Mucosa of rectum (tissue), 2 donors: ENCODE results near the gene PGAM5.

Source experiments
- H3K27ac ChIP-seq, 2 donors: one replicate each; pipeline ENCODE4 v1.7.0; 2013; ENCODE audit warnings: inconsistent platforms in 2 of 2, low read depth in 2 of 2, low read length in 2 of 2
- H3K27me3 ChIP-seq, 2 donors: one replicate each; pipeline ENCODE4 v1.7.0; 2013; ENCODE audit warnings: low read length in 2 of 2; ENCODE audit not compliant: control insufficient read depth in 2 of 2, insufficient read depth in 2 of 2
- H3K36me3 ChIP-seq, 2 donors: one replicate each; pipeline ENCODE4 v1.7.0; 2013; ENCODE audit warnings: low read length in 2 of 2; ENCODE audit not compliant: control insufficient read depth in 2 of 2, insufficient read depth in 2 of 2
- H3K4me1 ChIP-seq, 2 donors: one replicate each; pipeline ENCODE4 v1.7.0; 2013; ENCODE audit warnings: low read length in 2 of 2, mild to moderate bottlenecking in 1 of 2; ENCODE audit not compliant: control insufficient read depth in 2 of 2, insufficient read depth in 2 of 2
- H3K4me3 ChIP-seq, 2 donors: one replicate each; pipeline ENCODE4 v1.7.0; 2013; ENCODE audit warnings: low read length in 2 of 2
- H3K9ac ChIP-seq, 2 donors: one replicate each; pipeline ENCODE4 v1.7.0; 2013; ENCODE audit warnings: low read length in 2 of 2, low read depth in 1 of 2, mild to moderate bottlenecking in 1 of 2
- H3K9me3 ChIP-seq, 2 donors: one replicate each; pipeline ENCODE4 v1.7.0; 2013; ENCODE audit warnings: low read length in 2 of 2; ENCODE audit not compliant: control insufficient read depth in 2 of 2
- donor health status: healthy.
- donor health status: Normal muscosa, but diverticular disease.

Gene PGAM5

GRCh38 chr12:132719141-132719953 lies 8.7 kb downstream of the PGAM5 start:
- Histone ChIP-seq H3K27me3 (no peaks in the 10 kb centered on the region), H3K36me3 (peaks cover 39 to 59% of the 10 kb centered on the region in 2 donors), H3K9ac (no peak overlapping the region), H3K27ac (no peak overlapping the region), H3K9me3 (no peaks in the 10 kb centered on the region), H3K4me3 (no peak overlapping the region), H3K4me1 (no peaks in the 10 kb centered on the region)

DNA sequence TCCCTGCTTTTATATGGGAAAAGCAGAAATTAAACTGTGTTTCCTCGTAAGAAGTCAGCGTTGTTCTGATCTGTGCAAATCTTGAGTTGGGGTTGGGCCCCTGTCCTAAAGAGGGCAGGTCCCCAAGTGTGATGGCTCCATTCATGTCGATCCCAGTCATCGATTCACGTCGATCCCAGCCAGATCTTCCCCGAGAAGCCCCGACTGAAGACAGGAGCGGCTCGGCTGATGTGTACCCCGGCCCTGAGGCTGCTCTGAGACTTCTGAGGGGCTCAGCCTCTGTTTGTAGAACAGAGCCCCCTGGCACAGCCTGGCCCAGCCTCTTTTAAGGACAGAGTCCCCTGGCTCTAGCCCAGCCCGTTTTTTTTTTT lies 9.3 kb downstream of the PGAM5 start:
- H3K36me3 ChIP-seq = peaks cover 34 to 59% of the 10 kb centered on the region in 2 donors
- H3K9me3 ChIP-seq = no peaks in the 10 kb centered on the region
- no peak overlapping the region for H3K9ac ChIP-seq

GRCh38 chr12:132720606-132721345 lies 10.1 kb downstream of the PGAM5 start:
- H3K4me3 ChIP-seq = no peak overlapping the region
- H3K27ac ChIP-seq = no peak overlapping the region
- no peak overlapping the region for H3K9ac ChIP-seq
- H3K9me3 ChIP-seq = no peaks in the 10 kb centered on the region
- no peaks in the 10 kb centered on the region for H3K27me3 ChIP-seq
- H3K36me3 ChIP-seq = peaks cover 42 to 64% of the 10 kb centered on the region in 2 donors
- H3K4me1 ChIP-seq = no peaks in the 10 kb centered on the region

More for the DNA sequence above, 9.3 kb downstream of the PGAM5 start:
- Histone ChIP-seq H3K27ac (no peak overlapping the region), H3K27me3 (no peaks in the 10 kb centered on the region), H3K4me1 (no peaks in the 10 kb centered on the region), H3K4me3 (no peak overlapping the region)

GRCh38 chr12:132723015-132723763 lies 12.5 kb downstream of the PGAM5 start:
- no peak overlapping the region for H3K27ac ChIP-seq
- peaks cover 57 to 76% of the 10 kb centered on the region in 2 donors for H3K36me3 ChIP-seq
- no peaks in the 10 kb centered on the region for H3K4me1 ChIP-seq
- no peak overlapping the region for H3K9ac ChIP-seq
- no peaks in the 10 kb centered on the region for H3K27me3 ChIP-seq
- no peak overlapping the region for H3K4me3 ChIP-seq
- H3K9me3 ChIP-seq = no peaks in the 10 kb centered on the region

- H3K4me3 ChIP-seq = no peak overlapping the region
- H3K9me3 ChIP-seq = no peaks in the 10 kb centered on the region
- no peaks in the 10 kb centered on the region for H3K4me1 ChIP-seq
- no peaks in the 10 kb centered on the region for H3K27me3 ChIP-seq
- peaks cover 58 to 80% of the 10 kb centered on the region in 2 donors for H3K36me3 ChIP-seq
- H3K9ac ChIP-seq = no peak overlapping the region
- H3K27ac ChIP-seq = no peak overlapping the region
Measured at GRCh38 chr12:132723764-132724140, 13.1 kb downstream of the PGAM5 start.

DNA sequence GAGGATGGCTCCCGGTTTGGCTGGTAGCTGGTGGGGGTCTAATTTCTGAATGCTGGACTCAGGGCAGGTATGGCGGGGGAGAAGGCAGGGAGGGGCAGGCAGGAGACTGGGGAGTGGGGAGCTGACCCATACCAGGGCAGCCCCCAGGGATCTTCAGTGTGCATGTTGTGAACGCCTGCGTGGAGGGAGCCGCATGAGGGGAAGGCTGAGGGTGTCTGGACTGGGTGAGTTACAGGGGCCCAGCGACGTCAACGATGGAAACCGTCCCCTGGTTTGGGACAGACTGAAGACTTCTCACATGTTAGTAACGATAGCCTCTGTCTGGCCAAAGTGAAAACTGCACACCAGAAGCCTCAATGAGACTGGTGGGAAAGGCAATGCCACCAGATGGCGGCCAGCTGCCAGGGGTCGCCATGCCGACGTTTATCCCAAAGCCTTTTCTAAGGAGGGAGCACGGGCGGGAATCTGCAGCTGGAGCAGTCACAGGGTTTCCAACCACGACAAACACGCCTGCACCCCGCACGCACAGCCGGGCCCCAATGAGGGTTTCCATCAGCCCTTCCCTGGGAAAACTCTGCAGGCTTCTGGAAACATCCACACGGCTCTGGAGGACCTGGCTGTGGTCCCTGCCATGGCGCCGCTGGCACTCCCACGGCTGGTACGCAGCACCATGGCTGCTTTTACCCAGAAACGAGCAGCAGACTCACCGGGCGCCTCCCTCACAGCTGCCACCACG lies 14.0 kb downstream of the PGAM5 start:
- H3K9me3 ChIP-seq = no peaks in the 10 kb centered on the region
- no peak overlapping the region for H3K4me3 ChIP-seq
- peaks cover 49 to 73% of the 10 kb centered on the region in 2 donors for H3K36me3 ChIP-seq
- H3K4me1 ChIP-seq = no peaks in the 10 kb centered on the region
- no peaks in the 10 kb centered on the region for H3K27me3 ChIP-seq
- H3K9ac ChIP-seq = no peak overlapping the region
- no peak overlapping the region for H3K27ac ChIP-seq

DNA sequence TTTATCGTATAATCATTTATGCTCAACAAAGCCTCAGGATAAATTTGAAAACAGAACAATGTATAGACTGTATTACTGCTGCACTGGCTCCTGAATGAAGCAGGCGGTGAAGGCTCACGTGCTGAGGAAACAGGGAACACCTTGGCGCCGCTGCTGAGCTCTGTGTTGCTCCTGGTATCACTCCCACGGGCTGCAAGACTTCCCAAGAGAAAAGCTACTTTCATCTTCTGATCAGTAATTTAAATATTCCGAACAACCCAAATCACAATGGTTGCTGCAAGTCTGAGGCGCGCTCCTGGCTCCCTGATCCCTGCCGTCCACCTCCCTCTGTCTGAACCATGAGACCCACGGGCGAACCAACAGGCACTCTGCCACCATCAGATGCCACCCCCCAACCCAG lies 15.7 kb downstream of the PGAM5 start:
- Histone ChIP-seq H3K4me3 (no peak overlapping the region), H3K9me3 (no peaks in the 10 kb centered on the region), H3K36me3 (peaks cover 37 to 74% of the 10 kb centered on the region in 2 donors), H3K9ac (no peak overlapping the region), H3K27me3 (no peaks in the 10 kb centered on the region), H3K27ac (no peak overlapping the region), H3K4me1 (no peaks in the 10 kb centered on the region)

DNA sequence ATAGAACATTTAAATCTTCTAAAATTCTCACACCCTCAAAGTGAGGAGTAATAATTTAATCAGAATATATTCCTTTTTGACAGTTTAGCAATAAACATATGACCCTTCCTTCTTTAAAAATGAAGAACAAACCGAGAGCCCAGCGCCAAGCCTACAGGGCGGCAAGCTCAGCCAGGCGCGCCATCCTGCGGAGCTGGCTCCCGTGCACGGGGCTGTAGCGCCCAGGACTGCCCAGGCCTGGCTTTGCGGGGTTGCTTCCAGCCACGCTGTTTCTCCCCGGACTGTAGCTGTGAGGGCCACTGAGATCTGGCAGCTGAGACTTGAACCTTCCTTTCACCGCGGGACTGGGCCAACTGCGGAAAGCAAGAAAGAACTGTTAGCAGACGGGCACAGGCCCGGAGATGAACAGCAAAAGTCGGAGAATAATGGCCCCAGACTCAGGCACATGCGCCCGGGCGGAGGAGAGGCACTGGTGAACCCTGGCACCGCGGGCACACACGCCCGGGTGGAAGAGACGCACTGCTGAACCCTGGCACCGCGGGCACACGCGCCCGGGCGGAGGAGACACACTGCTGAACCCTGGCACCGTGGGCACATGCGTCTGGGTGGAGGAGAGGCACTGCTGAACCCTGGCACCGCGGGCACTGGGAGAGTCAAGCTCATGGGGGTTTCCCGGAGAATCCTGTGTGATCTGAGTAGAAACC lies 16.6 kb downstream of the PGAM5 start:
- Histone ChIP-seq H3K4me1 (no peaks in the 10 kb centered on the region), H3K27ac (no peak overlapping the region), H3K36me3 (peaks cover 45 to 76% of the 10 kb centered on the region in 2 donors), H3K4me3 (no peak overlapping the region), H3K27me3 (no peaks in the 10 kb centered on the region), H3K9me3 (no peaks in the 10 kb centered on the region), H3K9ac (no peak overlapping the region)

- Histone ChIP-seq H3K27ac (no peak overlapping the region), H3K9me3 (no peaks in the 10 kb centered on the region), H3K4me3 (no peak overlapping the region), H3K9ac (no peak overlapping the region), H3K27me3 (no peaks in the 10 kb centered on the region), H3K36me3 (peaks cover 54 to 82% of the 10 kb centered on the region in 2 donors), H3K4me1 (no peaks in the 10 kb centered on the region)
Measured at GRCh38 chr12:132728502-132728901, 17.9 kb downstream of the PGAM5 start.
